Measurements from ENCODE around the gene CDK15.

Gene CDK15

DNA sequence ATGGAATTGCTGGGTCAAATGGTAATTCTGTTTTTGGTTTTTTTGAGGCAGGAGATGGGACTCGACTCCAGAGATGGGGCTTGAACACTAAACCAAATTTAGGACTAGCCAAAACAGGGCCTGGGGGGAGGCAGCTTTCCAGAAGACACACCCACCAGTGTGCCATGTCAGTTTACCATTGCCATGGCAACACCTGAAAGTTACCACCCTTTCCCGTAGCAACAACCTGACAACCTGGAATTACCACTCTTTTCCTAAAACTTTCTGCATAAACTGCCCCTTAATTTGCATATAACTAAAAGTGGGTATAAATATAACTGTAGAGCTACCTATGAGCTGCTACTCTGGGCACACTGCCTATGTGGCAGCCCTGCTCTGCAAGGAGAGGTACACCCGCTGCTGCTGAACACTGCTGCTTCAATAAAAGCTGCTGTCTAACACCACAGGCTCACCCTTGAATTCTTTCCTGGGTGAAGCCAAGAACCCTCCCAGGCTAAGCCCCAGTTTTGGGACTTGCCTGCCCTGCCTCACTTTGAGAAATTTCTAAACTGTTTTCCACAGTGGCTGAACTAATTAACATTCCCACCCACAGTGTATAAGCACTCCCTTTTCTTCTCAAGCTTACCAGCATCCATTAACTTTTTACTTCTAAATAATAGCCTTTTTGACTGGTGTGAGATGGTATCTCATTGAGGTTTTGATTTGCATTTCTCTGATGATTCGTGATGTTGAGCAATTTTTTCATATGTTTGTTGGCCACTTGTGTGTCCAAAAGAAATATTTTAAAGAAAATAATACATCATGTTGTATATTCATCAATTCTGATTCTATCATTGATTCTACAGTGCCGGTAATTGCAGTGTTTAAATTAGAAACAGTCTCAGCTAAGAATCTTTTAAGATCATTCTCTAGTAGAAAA is 10.6 kb downstream of the CDK15 start:
- H3K27me3 ChIP-seq (ENCODE audit: control insufficient read depth, insufficient read depth, low read length): peaks cover 2% of the 10 kb centered on the region

DNA sequence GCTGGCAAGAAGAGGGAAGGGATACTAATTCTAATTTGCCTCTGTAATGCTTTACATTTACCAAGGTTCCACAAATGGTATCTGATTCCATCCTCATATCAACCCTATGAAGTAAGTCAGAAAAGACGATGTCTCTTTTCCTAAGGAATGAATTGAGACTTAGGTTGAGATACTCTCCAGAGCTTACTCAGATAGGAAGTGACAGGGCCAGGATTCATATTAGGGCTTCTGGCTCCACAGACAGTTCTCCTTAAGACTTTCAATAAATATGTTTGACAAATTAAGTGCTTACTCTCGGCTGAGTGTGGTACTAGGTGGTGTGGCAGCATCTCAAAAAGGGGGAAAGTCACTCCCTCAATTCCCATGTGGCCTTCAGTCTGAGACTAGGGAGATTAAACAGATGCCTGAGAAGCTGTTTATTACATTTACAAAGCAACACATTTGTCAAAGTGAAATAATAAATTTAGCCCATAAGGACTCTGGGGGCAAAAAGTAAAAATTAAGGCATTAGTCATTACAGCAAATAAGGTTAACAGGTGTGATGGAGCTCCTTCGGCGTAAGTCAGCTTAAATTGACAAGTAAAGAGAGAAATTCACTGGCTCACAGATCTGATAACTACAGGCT is 14.2 kb downstream of the CDK15 start:
- Histone ChIP-seq H3K4me3 (ENCODE audit: low read length) (no peak overlapping the region), H3K4me1 (ENCODE audit: control insufficient read depth, insufficient read depth, low read length) (no peaks in the 10 kb centered on the region), H3K9ac (ENCODE audit: low read length) (no peak overlapping the region), H3K27ac (ENCODE audit: low read depth, low read length) (no peak overlapping the region), H3K27me3 (ENCODE audit: control insufficient read depth, insufficient read depth, low read length) (peaks cover 2% of the 10 kb centered on the region), H3K36me3 (ENCODE audit: control insufficient read depth, insufficient read depth, low read length) (no peaks in the 10 kb centered on the region)

More for the DNA sequence above, 10.6 kb downstream of the CDK15 start:
- no peaks in the 10 kb centered on the region for H3K36me3 ChIP-seq (ENCODE audit: control insufficient read depth, insufficient read depth, low read length)
- no peak overlapping the region for H3K4me3 ChIP-seq (ENCODE audit: low read length)
- no peak overlapping the region for H3K27ac ChIP-seq (ENCODE audit: low read depth, low read length)
- H3K9ac ChIP-seq (ENCODE audit: low read length): no peak overlapping the region
- H3K4me1 ChIP-seq (ENCODE audit: control insufficient read depth, insufficient read depth, low read length): no peaks in the 10 kb centered on the region

DNA sequence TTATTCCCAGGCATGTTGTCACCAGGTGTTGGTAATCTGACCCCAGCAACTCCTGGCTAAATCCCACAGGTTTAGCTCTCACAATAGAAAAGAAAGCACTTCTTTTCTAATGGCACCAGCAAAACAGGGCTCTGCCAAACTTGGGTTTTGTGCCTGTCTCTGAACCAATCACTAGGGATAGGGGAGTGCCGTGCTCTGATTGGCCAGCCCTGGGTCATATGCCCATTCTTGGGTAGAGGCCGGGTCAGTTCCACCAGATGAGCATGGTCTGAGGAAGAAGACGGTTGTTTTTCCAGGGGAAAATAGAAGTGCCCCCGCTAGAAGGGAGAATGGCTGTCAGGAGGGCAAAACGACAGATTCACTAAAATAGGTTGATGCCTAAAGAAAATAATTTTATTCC is 14.7 kb downstream of the CDK15 start:
- Histone ChIP-seq H3K4me3 (ENCODE audit: low read length) (no peak overlapping the region), H3K9ac (ENCODE audit: low read length) (no peak overlapping the region), H3K27me3 (ENCODE audit: control insufficient read depth, insufficient read depth, low read length) (peaks cover 1% of the 10 kb centered on the region), H3K4me1 (ENCODE audit: control insufficient read depth, insufficient read depth, low read length) (no peaks in the 10 kb centered on the region), H3K36me3 (ENCODE audit: control insufficient read depth, insufficient read depth, low read length) (no peaks in the 10 kb centered on the region), H3K27ac (ENCODE audit: low read depth, low read length) (no peak overlapping the region)

- H3K9ac ChIP-seq (ENCODE audit: low read length): no peak overlapping the region
- no peaks in the 10 kb centered on the region for H3K36me3 ChIP-seq (ENCODE audit: control insufficient read depth, insufficient read depth, low read length)
- no peaks in the 10 kb centered on the region for H3K27me3 ChIP-seq (ENCODE audit: control insufficient read depth, insufficient read depth, low read length)
- H3K27ac ChIP-seq (ENCODE audit: low read depth, low read length): no peak overlapping the region
- H3K4me1 ChIP-seq (ENCODE audit: control insufficient read depth, insufficient read depth, low read length): no peaks in the 10 kb centered on the region
- H3K4me3 ChIP-seq (ENCODE audit: low read length): no peak overlapping the region
Measured at GRCh38 chr2:201824212-201824611, 17.9 kb downstream of the CDK15 start.

DNA sequence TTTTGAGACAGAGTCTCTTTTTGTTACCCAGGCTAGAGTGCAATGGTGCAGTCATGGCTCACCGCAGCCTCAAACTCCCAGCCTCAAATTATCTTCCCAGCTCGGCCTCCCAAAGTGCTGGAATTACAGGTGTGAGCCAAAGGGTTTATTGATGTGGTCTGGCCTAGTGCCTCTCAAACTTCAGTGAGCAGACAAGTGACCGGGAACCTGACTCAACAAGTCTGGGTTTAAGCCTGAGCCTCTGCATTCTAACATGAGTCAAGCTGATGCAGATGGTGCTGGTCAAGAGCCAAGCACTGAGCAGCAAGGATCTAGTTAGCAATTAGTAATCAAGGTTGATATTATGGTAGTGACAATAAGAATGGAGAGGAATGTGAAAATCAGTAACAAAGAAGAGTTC is 21.3 kb downstream of the CDK15 start:
- H3K27me3 ChIP-seq (ENCODE audit: control insufficient read depth, insufficient read depth, low read length): no peaks in the 10 kb centered on the region
- no peak overlapping the region for H3K9ac ChIP-seq (ENCODE audit: low read length)
- H3K27ac ChIP-seq (ENCODE audit: low read depth, low read length): no peak overlapping the region
- H3K4me1 ChIP-seq (ENCODE audit: control insufficient read depth, insufficient read depth, low read length): no peaks in the 10 kb centered on the region
- H3K4me3 ChIP-seq (ENCODE audit: low read length): no peak overlapping the region
- H3K36me3 ChIP-seq (ENCODE audit: control insufficient read depth, insufficient read depth, low read length): no peaks in the 10 kb centered on the region

DNA sequence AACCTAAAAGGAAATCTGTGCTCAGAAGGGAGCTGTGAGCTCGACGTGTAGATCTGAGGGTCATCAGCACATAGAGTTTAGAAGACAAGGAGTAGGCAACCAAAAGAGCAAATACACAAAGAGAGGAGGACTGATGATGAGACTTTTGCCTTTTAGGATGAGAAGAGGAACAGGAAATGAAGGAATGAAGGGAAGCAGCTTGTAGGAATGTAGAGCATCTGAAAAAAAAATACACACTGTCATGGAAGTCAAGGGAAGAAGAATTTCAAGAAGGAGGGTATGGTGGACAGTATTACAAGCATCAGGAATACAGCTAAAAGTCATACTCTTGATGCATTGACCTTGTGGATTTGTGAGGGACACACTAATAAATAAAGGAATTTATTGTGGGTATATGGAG is 21.9 kb downstream of the CDK15 start:
- Histone ChIP-seq H3K27me3 (ENCODE audit: control insufficient read depth, insufficient read depth, low read length) (no peaks in the 10 kb centered on the region), H3K4me3 (ENCODE audit: low read length) (no peak overlapping the region), H3K4me1 (ENCODE audit: control insufficient read depth, insufficient read depth, low read length) (no peaks in the 10 kb centered on the region), H3K9ac (ENCODE audit: low read length) (no peak overlapping the region), H3K36me3 (ENCODE audit: control insufficient read depth, insufficient read depth, low read length) (no peaks in the 10 kb centered on the region), H3K27ac (ENCODE audit: low read depth, low read length) (no peak overlapping the region)

- Histone ChIP-seq H3K36me3 (ENCODE audit: control insufficient read depth, insufficient read depth, low read length) (no peaks in the 10 kb centered on the region), H3K27me3 (ENCODE audit: control insufficient read depth, insufficient read depth, low read length) (no peaks in the 10 kb centered on the region), H3K4me1 (ENCODE audit: control insufficient read depth, insufficient read depth, low read length) (no peaks in the 10 kb centered on the region), H3K4me3 (ENCODE audit: low read length) (no peak overlapping the region), H3K9ac (ENCODE audit: low read length) (no peak overlapping the region), H3K27ac (ENCODE audit: low read depth, low read length) (no peak overlapping the region)
Measured at GRCh38 chr2:201830666-201831065, 24.3 kb downstream of the CDK15 start.

DNA sequence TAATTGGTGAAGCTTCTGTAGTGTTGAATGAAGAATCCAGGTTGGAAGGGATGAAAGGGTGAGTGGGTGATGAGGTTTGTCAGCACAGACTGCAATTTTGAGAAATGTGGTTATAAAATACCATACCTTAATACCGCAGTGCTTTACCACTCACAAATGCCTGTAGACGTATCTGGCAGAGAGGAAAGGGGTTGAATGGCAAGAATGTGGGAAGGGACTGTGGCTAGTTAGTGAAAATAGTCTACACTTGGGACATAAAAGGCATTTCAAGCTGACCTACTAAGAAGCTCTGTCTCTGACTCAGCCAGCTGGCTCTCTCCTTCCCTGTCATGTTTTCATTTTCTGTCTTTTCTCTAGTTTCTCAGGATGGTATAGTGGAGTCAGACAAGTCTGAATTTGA is 25.1 kb downstream of the CDK15 start:
- no peak overlapping the region for H3K27ac ChIP-seq (ENCODE audit: low read depth, low read length)
- H3K36me3 ChIP-seq (ENCODE audit: control insufficient read depth, insufficient read depth, low read length): no peaks in the 10 kb centered on the region
- no peak overlapping the region for H3K4me3 ChIP-seq (ENCODE audit: low read length)
- no peaks in the 10 kb centered on the region for H3K4me1 ChIP-seq (ENCODE audit: control insufficient read depth, insufficient read depth, low read length)
- no peak overlapping the region for H3K9ac ChIP-seq (ENCODE audit: low read length)
- no peaks in the 10 kb centered on the region for H3K27me3 ChIP-seq (ENCODE audit: control insufficient read depth, insufficient read depth, low read length)

- H3K4me3 ChIP-seq (ENCODE audit: low read length): no peak overlapping the region
- H3K27me3 ChIP-seq (ENCODE audit: control insufficient read depth, insufficient read depth, low read length): no peaks in the 10 kb centered on the region
- H3K9ac ChIP-seq (ENCODE audit: low read length): no peak overlapping the region
- no peaks in the 10 kb centered on the region for H3K4me1 ChIP-seq (ENCODE audit: control insufficient read depth, insufficient read depth, low read length)
- H3K36me3 ChIP-seq (ENCODE audit: control insufficient read depth, insufficient read depth, low read length): no peaks in the 10 kb centered on the region
- no peak overlapping the region for H3K27ac ChIP-seq (ENCODE audit: low read depth, low read length)
Measured at GRCh38 chr2:201833781-201834180, 27.4 kb downstream of the CDK15 start.

GRCh38 chr2:201835066-201835465 is 28.7 kb downstream of the CDK15 start:
- Histone ChIP-seq H3K27ac (ENCODE audit: low read depth, low read length) (no peak overlapping the region), H3K36me3 (ENCODE audit: control insufficient read depth, insufficient read depth, low read length) (no peaks in the 10 kb centered on the region), H3K9ac (ENCODE audit: low read length) (no peak overlapping the region), H3K27me3 (ENCODE audit: control insufficient read depth, insufficient read depth, low read length) (no peaks in the 10 kb centered on the region), H3K4me1 (ENCODE audit: control insufficient read depth, insufficient read depth, low read length) (no peaks in the 10 kb centered on the region), H3K4me3 (ENCODE audit: low read length) (no peak overlapping the region)

DNA sequence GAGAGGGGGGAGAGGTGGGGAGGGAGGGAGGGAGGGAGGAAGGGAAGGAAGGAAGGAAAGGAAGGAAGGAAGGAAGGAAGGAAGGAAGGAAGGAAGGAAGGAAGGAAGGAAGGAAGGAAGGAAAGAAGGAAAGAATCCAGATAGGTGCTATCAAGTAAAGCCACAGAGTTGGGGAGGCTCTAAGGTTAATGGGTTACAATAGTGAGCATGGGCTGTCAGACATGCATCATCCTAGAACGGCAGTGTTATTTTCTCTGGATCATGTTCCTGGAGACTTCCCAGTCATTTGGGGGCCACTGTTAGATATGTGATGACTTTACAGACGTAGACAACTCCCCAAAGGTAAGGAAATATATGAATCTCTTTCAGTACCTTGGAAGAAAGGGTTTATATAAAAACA is 31.1 kb downstream of the CDK15 start:
- H3K9ac ChIP-seq (ENCODE audit: low read length): no peak overlapping the region
- no peaks in the 10 kb centered on the region for H3K27me3 ChIP-seq (ENCODE audit: control insufficient read depth, insufficient read depth, low read length)
- H3K4me1 ChIP-seq (ENCODE audit: control insufficient read depth, insufficient read depth, low read length): no peaks in the 10 kb centered on the region
- H3K36me3 ChIP-seq (ENCODE audit: control insufficient read depth, insufficient read depth, low read length): no peaks in the 10 kb centered on the region
- H3K4me3 ChIP-seq (ENCODE audit: low read length): no peak overlapping the region
- H3K27ac ChIP-seq (ENCODE audit: low read depth, low read length): no peak overlapping the region

DNA sequence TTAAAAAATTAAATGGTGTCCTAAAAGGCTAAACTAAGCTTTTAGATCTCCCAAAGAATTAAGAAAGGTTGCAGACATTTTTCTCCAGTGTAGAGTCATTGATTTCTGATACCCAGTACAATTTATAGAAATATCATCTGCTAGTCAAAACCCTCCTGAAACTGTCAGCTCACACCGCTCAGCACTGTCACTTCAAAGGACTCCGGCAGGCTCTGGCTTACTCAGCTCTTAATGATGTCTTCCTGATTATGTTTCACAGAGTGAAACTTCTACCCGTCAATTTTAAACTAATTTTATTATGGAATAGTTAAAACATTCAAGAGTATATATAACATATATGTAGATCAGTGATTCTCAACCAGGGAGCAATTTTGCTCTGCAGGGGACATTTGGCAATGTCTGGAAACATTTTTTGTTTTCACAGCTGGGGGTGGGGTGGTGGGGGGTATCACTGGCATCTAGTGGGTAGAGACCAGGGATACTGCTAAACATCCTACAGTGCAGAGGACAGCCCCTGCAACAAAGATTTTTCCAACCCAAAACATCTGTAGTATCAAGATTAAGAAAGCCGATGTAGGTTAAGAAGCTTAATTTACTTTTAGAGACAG is 31.6 kb downstream of the CDK15 start:
- Histone ChIP-seq H3K4me1 (ENCODE audit: control insufficient read depth, insufficient read depth, low read length) (no peaks in the 10 kb centered on the region), H3K27me3 (ENCODE audit: control insufficient read depth, insufficient read depth, low read length) (no peaks in the 10 kb centered on the region), H3K4me3 (ENCODE audit: low read length) (no peak overlapping the region), H3K27ac (ENCODE audit: low read depth, low read length) (no peak overlapping the region), H3K9ac (ENCODE audit: low read length) (no peak overlapping the region), H3K36me3 (ENCODE audit: control insufficient read depth, insufficient read depth, low read length) (no peaks in the 10 kb centered on the region)

Measured in rectal smooth muscle tissue (tissue), 1 donor.